Measurements from ENCODE around the gene SFXN2. TPM values are rescaled to one million over a fixed set of nuclear protein-coding genes. Genes with fewer than 3 reads are reported as not detected.

SFXN2 gene
- total RNA-seq, 2 experiments from 2014 or later: 6.4 to 7.6 TPM

DNA sequence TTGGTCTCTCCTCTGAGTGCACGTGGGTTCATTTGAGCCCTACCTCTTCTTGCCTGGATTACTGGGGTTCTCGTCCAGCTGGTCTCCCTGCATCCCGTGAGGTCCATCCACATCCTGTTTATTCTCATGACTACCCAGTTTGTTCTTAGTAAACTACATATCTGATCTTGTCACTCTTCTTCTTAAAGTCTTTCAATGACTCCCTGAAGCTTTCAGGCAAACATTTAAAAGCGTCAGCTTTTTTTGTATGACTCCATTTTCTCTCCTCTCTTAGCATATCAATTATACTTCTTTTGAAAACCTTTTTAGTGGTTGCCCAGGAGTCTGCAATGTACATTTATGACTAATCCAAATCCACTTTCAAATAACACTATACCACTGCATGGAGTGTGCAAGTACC lies 7.5 kb downstream of the SFXN2 start:
- Mint-ChIP-seq H3K27ac (no peak overlapping the region), H3K4me1 (ENCODE audit: low read depth) (peaks cover 29% of the 10 kb centered on the region), H3K36me3 (ENCODE audit: low read depth) (peaks cover 40% of the 10 kb centered on the region), H3K27me3 (no peaks in the 10 kb centered on the region), H3K9me3 (no peaks in the 10 kb centered on the region), H3K4me3 (no peak overlapping the region)
- H3K27me3 ChIP-seq (ENCODE audit: control insufficient read depth in 1 of 2, insufficient read depth in 2 of 2, low read length in 2 of 2): no peaks in the 10 kb centered on the region
- no peak overlapping the region for H3K4me3 ChIP-seq (ENCODE audit: low read length)
- H3K36me3 ChIP-seq (ENCODE audit: insufficient read depth, low read length): peaks cover 10% of the 10 kb centered on the region
- ATAC-seq (ENCODE audit: poor library complexity): no peak
- H3K4me1 ChIP-seq (ENCODE audit: insufficient read depth, low read length): peaks cover 7% of the 10 kb centered on the region
- CTCF ChIA-PET: no interaction called here
- no peak for DNase-seq
- H3K9me3 ChIP-seq (ENCODE audit: control insufficient read depth in 1 of 2, insufficient read depth in 1 of 2, low read length in 2 of 2): no peaks in the 10 kb centered on the region
- intact Hi-C loops (cut with DNase I, micrococcal nuclease): loop anchor here in 1 of 2 experiments (10.0 kb wide), 1 partner anchor 353 kb away; no protein-coding TSS in a partner anchor
- POLR2A ChIA-PET: interaction anchor here (1.1 kb wide), 1 partner anchor 80 kb away, joined by 5 read pairs; no protein-coding TSS in a partner anchor
- no peak overlapping the region for H3K27ac ChIP-seq (ENCODE audit: low read depth in 1 of 2, low read length in 2 of 2)
- TF ChIP-seq, protein P1, sequence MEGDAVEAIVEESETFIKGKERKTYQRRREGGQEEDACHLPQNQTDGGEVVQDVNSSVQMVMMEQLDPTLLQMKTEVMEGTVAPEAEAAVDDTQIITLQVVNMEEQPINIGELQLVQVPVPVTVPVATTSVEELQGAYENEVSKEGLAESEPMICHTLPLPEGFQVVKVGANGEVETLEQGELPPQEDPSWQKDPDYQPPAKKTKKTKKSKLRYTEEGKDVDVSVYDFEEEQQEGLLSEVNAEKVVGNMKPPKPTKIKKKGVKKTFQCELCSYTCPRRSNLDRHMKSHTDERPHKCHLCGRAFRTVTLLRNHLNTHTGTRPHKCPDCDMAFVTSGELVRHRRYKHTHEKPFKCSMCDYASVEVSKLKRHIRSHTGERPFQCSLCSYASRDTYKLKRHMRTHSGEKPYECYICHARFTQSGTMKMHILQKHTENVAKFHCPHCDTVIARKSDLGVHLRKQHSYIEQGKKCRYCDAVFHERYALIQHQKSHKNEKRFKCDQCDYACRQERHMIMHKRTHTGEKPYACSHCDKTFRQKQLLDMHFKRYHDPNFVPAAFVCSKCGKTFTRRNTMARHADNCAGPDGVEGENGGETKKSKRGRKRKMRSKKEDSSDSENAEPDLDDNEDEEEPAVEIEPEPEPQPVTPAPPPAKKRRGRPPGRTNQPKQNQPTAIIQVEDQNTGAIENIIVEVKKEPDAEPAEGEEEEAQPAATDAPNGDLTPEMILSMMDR (IDR thresholded peaks at IDR 0.05): no peak

DNA sequence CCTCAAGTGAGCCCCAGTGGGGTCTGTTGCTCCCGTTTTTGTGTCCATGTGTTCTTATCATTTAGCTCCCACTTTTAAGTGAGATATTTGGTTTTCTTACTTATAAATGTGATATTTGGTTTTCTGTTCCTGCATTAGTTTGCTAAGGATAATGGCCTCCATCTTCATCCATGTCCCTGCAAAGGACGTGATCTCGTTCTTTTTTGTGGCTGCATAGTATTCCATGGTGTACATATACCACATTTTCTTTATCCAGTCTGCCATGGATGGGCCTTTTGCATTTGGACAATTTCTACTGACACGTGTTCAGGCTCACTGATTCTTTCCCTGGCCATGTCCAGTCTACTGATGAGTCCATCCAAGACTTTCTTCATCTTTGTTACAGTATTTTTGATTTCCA lies 9.6 kb downstream of the SFXN2 start:
- POLR2A ChIA-PET: no interaction called here

DNA sequence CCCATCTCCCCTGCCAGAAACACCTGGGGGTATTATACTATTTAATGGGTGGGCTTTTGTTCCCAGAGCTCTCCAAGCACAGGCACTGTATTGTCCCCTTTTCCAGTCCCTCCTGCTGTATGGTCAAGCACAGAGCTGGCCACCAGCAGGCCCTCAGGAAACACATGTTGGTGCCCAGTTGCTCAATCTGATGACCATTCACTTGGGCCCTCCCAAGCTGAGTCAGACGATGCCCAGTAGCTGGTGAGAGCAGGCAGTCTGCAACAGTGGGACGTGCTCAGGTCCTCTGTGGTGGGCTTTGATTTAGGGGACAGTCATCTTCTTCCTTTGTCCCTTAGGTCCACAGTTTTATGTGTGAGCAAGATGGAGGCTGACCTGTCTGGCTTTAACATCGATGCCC lies 11.8 kb downstream of the SFXN2 start:
- H3K4me3 Mint-ChIP-seq: no peak overlapping the region
- Histone ChIP-seq H3K4me1 (ENCODE audit: insufficient read depth, low read length) (peaks cover 4% of the 10 kb centered on the region), H3K4me3 (ENCODE audit: low read length) (no peak overlapping the region), H3K27me3 (ENCODE audit: control insufficient read depth in 1 of 2, insufficient read depth in 2 of 2, low read length in 2 of 2) (no peaks in the 10 kb centered on the region), H3K36me3 (ENCODE audit: insufficient read depth, low read length) (peaks cover 38% of the 10 kb centered on the region), H3K9me3 (ENCODE audit: control insufficient read depth in 1 of 2, insufficient read depth in 1 of 2, low read length in 2 of 2) (no peaks in the 10 kb centered on the region), H3K27ac (ENCODE audit: low read depth in 1 of 2, low read length in 2 of 2) (no peak overlapping the region)
- peaks cover 14% of the 10 kb centered on the region for H3K4me1 Mint-ChIP-seq (ENCODE audit: low read depth)
- ATAC-seq (ENCODE audit: poor library complexity) (no peak), DNase-seq (no peak)
- no peaks in the 10 kb centered on the region for H3K27me3 Mint-ChIP-seq
- TF ChIP-seq, protein P1 (IDR thresholded peaks at IDR 0.05): no peak
- no peaks in the 10 kb centered on the region for H3K9me3 Mint-ChIP-seq
- intact Hi-C loops (cut with DNase I, micrococcal nuclease): loop anchor here in 1 of 2 experiments (10.0 kb wide), 1 partner anchor 349 kb away; no protein-coding TSS in a partner anchor
- H3K36me3 Mint-ChIP-seq (ENCODE audit: low read depth): peaks cover 45% of the 10 kb centered on the region
- no peak overlapping the region for H3K27ac Mint-ChIP-seq
- POLR2A ChIA-PET: interaction anchor here (1.2 kb wide), 1 partner anchor 81 kb away, joined by 5 read pairs; no protein-coding TSS in a partner anchor
- CTCF ChIA-PET: interaction anchor here (0.6 kb wide), 1 partner anchor 23 kb away, joined by 3 read pairs; no protein-coding TSS in a partner anchor

More for the DNA sequence above, 9.6 kb downstream of the SFXN2 start:
- no peak overlapping the region for H3K4me3 Mint-ChIP-seq
- H3K27me3 Mint-ChIP-seq: no peaks in the 10 kb centered on the region
- Histone ChIP-seq H3K4me3 (ENCODE audit: low read length) (no peak overlapping the region), H3K36me3 (ENCODE audit: insufficient read depth, low read length) (peaks cover 25% of the 10 kb centered on the region), H3K27me3 (ENCODE audit: control insufficient read depth in 1 of 2, insufficient read depth in 2 of 2, low read length in 2 of 2) (no peaks in the 10 kb centered on the region), H3K27ac (ENCODE audit: low read depth in 1 of 2, low read length in 2 of 2) (no peak overlapping the region), H3K9me3 (ENCODE audit: control insufficient read depth in 1 of 2, insufficient read depth in 1 of 2, low read length in 2 of 2) (no peaks in the 10 kb centered on the region), H3K4me1 (ENCODE audit: insufficient read depth, low read length) (peaks cover 2% of the 10 kb centered on the region)
- TF ChIP-seq, protein P1 (IDR thresholded peaks at IDR 0.05): no peak
- H3K9me3 Mint-ChIP-seq: no peaks in the 10 kb centered on the region
- ATAC-seq (ENCODE audit: poor library complexity) (no peak), DNase-seq (no peak)
- CTCF ChIA-PET: interaction anchor here (0.8 kb wide), 1 partner anchor 10 kb away, joined by 3 read pairs; the partner anchor contains the start of genes ARL3 and SFXN2
- peaks cover 45% of the 10 kb centered on the region for H3K36me3 Mint-ChIP-seq (ENCODE audit: low read depth)
- intact Hi-C loops (cut with DNase I, micrococcal nuclease): loop anchor here in 1 of 2 experiments (10.0 kb wide), 1 partner anchor 351 kb away; no protein-coding TSS in a partner anchor
- peaks cover 20% of the 10 kb centered on the region for H3K4me1 Mint-ChIP-seq (ENCODE audit: low read depth)
- H3K27ac Mint-ChIP-seq: no peak overlapping the region

All from CD4-positive, alpha-beta T cell (primary cell).